ENCODE data around the gene RASA1.

Gene RASA1

GRCh38 chr5:87403899-87404298, 136.2 kb downstream of the RASA1 start:
- no peak for DNase-seq (ENCODE audit: low read depth in 2 of 2)

DNA sequence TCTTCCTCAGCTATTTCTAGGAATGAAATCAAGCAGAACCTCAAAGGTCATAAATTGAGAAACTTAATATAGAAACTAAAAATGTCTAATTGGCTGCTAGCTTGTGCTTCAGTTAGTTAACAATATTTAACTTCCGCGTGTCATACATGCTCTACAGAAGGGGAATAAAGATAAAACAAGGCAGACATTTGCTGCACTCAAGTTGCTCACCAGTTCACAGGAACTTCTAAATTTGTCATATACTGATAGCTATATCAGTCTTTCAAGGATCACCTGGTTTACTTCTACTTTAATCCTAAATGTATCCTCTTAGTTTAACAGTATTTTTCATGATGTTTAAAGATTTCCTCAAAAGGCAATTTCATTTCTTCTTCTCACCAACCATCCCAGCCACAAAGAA, 136.7 kb downstream of the RASA1 start:
- DNase-seq (ENCODE audit: low read depth in 2 of 2), result no peak

GRCh38 chr5:87405472-87406155, 137.9 kb downstream of the RASA1 start:
- no peak for DNase-seq (ENCODE audit: low read depth in 2 of 2)

DNA sequence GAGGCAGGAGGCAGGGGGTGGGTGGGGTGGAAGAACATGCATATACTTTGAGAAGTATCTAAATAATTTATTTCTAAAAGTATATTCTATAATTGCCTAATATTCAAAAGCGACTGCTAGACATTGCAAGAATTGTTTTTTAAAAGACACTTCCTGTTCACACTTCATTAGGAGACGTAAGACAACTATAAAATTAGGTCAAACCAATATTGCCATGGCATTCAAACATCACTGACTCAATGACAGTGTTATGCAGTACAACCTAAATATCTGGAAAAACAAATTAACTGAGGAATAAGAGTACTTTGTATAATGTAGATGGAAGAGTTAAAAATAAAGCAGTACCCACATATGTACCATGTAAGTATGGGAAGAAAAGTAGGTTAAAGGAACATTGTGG, 140.5 kb downstream of the RASA1 start:
- DNase-seq (ENCODE audit: low read depth in 2 of 2), result no peak

GRCh38 chr5:87410931-87411330, 143.2 kb downstream of the RASA1 start:
- no peak for DNase-seq (ENCODE audit: low read depth in 2 of 2)

DNA sequence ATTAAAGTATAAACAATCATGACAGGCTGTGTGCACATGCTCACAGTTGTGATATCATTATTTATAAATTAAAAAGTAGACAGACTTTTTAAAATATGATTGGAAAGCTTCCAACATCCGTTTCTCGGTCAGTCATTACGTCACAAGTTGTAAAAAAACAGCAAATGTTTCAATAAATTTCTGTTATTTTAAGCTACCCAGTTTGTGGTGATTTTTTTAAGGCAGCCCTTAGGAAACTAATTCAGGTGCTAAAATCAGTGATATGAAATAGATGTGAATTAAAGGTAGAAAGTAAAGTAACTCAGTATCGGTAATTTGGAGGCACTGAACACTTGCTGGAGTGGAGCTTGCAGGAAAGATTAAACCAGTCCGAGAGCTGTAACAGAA, 143.9 kb downstream of the RASA1 start:
- no peak for DNase-seq (ENCODE audit: low read depth in 2 of 2)

DNA sequence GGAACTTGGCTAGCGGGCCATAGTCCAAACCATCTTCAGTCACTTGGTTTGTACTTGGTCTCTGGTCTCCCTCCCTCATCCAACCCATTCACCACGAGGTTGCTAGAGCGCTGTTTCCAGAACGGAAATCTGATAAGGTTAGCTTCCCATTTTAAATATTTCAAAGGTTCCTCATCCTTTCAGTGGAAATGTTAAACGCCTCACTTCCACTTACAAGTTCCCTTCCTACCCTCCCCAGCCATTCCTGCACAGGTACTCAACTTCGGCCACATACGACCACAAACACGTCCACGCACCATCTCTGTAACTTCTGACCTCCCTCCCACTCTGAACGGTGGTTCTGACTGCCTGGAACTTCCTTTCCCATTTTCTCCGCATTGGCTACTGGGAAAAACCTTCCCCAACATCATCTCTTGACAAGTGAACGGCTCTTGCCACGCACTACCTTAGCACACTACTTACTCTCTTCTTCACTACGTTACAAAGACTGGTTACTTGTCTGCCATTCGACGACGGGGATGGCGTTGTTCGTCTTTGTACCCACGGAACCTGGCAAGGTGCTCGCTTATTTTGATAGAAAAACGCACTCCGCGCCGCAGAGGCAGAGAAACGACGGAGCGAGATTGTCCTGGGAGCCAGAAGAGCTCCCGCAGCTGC, 144.4 kb downstream of the RASA1 start:
- no peak for DNase-seq (ENCODE audit: low read depth in 2 of 2)

DNA sequence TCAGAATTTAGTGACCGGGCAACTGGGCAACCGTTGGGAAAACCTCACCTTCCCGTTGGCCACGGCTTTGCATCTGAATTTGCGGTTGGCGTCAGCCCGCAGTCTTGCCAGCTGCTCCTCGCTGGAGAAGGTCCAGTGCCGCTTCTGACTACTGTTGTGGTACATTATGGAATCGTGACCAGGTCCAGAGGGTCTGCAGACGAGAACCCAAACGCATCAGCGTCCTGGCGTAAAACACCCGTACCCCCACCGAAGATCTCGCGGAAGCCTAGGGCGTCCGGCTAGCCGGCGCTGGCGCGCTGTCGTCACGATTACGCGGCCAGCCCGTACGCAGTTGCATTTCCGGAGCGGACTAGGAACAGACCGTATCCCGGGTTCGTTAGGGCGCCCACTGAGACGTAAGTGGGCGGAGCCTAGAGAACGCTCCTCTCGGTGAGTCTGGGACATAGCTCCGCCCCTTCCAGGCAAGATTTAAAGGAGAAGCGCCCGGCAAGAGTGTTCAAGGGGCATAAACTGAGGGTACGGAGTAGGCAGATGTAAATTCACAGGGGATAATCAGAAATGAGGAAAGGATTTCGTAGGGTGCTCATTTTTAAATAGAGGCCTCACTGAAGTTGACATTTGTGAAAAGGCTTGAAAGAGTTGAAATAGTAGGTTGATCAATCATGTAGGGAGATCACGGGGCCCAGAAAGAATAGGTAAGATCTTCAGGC, 145.1 kb downstream of the RASA1 start, which contains the start of gene CCNH:
Gene CCNH (minus strand): TSS at position 301 of the 713 bp plus-strand sequence. CDS start 136 bp downstream, at position 165.
- peak; percentile 89 to 93 for DNase-seq (ENCODE audit: low read depth in 2 of 2)

DNA sequence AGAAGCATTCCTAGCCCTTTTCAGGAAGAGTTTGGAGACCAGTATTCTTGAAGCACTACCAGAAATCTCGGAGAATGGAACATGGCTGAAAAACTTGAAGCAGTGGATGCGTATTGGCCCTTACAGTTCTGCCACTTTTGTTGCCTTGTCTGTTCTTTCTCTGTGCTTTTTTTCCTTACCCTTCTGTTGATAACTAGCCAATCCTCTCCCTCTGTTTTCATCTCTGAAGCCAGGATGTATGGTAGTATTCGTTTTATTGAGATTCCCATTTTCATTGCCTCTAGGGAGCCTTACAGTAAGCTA, 145.6 kb downstream of the RASA1 start:
- DNase-seq (ENCODE audit: low read depth in 2 of 2), result no peak

DNA sequence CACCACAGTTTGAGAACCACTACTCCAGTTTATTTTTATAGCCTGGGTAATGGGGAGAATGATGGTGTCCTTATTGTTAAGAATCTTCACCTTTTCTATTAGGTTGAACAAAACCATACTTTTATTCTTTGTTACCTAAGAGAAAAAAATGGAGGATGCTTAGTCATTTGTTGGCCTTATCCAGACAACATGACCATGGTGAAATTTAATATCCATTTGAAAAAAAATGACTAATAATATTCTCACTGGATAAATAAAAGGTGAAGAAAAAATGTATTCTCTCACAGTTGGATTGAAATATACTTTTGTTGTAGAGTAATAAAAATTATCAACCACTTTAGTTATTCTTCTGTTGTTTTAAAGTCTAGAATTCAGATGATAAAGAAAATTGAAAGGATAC, 150.8 kb downstream of the RASA1 start:
- no peak for DNase-seq (ENCODE audit: low read depth in 2 of 2)

DNA sequence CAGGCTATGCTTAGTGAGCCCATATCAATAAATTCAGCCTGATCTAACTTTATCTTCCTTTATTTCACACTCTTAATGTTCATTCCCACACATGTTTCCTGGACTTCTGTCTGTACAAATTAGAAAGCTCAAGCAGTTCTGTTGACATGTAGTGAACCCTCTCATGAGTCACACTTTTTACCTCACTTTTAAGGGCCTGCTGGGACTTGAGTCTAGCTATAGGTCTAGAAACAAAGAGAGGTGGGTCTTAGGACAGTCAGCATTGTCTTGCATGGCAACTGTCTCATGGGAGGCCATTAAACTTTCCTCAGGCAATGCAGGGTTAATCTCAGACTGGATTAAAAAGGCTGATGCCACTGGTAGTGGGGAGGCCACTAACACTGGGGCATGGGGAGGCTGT, 153.6 kb downstream of the RASA1 start:
- no peak for DNase-seq (ENCODE audit: low read depth in 2 of 2)

DNA sequence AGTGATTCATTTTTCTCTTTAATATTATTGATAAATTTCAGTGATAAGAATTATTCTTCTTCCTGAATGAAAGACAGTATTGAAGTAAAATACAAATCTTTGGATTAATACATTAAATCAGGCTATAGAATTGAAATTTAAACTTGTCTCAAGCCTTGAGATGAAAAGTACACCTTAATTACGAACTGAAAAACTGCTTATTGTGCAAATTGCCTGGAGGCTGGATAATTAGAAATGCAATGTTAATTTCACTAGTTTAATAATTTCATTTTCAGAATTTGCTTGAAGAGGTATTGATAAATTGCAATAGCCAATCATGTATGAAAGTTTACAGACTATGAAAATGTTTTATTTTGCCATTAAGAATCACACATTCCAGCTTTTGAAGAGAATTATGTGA, 156.1 kb downstream of the RASA1 start:
- DNase-seq (ENCODE audit: low read depth in 2 of 2), result no peak

DNA sequence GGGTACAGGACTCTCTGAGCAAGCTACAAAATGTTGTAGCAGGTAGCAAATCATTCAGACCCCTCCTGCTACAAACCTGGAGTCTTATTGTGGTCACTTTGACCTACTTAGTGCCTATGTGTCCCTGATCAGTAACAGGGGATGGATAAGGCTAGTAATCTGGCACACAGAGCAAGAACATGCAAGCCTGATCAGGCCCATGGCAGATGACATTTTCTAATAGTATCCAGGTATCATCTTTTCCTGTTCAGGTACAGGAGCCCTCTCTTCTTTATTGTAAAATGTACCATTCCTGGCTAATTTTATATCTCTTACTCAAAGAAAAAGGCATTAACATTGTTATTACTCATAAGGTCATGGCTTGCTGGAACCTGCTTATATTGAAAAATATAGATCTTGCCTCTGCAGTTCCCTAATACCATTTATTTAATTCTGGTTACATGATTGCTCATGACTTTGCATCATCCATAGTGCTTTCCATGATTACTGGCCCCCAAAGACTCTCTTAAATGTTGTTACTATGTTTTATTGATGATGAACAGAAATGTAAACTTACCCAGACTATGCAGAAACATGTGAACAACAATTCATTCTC, 163.3 kb downstream of the RASA1 start:
- DNase-seq (ENCODE audit: low read depth in 2 of 2), result no peak

DNA sequence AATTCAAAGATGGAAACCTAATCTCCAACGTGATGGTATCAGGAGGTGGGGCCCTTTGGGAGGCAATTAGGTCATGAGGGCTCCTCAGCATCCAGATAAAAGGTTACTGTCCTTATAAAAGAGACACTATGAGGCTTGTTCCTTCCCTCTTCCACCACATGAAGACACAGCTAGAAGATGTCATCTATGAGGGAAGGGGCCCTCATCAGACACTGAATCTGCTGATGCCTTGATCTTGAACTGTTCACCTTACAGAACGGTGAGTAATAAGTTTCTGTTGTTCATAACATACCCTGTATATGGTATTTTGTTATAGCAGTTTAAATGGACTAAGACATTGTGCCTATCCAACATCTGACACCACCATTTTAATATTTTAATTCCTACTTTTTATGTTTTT, 164.8 kb downstream of the RASA1 start:
- DNase-seq (ENCODE audit: low read depth in 2 of 2), result no peak

GRCh38 chr5:87433945-87434344, 166.3 kb downstream of the RASA1 start:
- DNase-seq (ENCODE audit: low read depth in 2 of 2), result no peak

DNA sequence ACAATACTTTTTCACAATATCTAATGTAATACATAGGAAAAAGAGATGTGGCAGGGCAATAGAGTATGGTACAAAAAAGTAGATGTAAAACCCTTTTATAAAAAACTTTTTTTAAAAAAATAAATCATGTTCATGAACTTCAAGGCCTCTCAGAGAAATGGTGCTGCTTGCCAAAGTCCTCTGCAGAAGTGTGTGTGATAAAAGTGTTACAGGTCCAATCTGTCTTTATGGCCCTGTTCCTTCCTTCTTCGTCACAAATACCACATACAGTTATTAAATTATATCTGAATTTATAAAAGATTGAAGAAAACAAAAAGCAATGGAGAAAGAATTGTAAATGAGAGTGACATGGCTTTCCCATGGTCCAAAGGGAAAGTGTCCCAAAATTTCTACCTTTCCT, 166.8 kb downstream of the RASA1 start:
- DNase-seq (ENCODE audit: low read depth in 2 of 2), result no peak

DNA sequence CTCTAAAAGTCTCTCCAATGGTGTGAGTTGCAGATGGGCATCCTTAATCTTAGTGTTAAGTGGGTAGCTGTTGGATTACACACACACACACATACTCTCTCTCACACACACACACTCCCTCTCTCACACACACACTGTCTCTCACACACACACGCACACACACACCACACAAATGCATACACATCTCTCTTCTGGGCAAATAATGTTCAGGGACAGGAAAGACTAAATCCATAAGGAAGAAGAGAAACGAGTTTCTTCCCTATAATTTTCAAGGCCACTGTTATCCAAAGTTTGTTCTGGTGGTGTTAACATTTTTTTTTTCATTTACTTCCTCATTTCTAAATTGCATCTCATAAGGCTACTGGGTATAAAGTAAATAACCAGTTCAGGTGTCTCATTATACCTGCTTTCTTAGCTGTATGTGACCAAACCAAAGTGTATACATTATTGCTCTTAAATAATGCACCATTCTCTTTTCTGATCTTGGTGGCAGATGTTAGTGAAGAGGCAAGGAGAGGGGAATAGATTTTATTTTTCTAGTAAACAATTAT, 167.5 kb downstream of the RASA1 start:
- no peak for DNase-seq (ENCODE audit: low read depth in 2 of 2)

GRCh38 chr5:87437724-87438123, 170.0 kb downstream of the RASA1 start:
- DNase-seq (ENCODE audit: low read depth in 2 of 2), result no peak

GRCh38 chr5:87438231-87438630, 170.5 kb downstream of the RASA1 start:
- DNase-seq (ENCODE audit: low read depth in 2 of 2), result no peak

Measured in stimulated activated CD8-positive, alpha-beta memory T cell treated with anti-CD3 and anti-CD28 coated beads, Interleukin-2, amount 100 ng/mL, for 48 hours (primary cell).